Adipose tissue (tissue), 3 donors: ENCODE results near the gene TEK. TPM values are rescaled to one million over a fixed set of nuclear protein-coding genes. Genes with fewer than 3 reads are reported as not detected.
"Not testable (repeated sequence)": the region's sequence is repeated elsewhere in the genome, so short reads cannot be mapped to it uniquely, and the experiment has no call there.

Experiments used
- H3K27ac ChIP-seq: one replicate; pipeline ENCODE4 v1.5.1; 2013; ENCODE audit warnings: low read depth, low read length
- WGBS, 3 donors: extraction: QIAGEN DNeasy Blood & Tissue Kit; methylation state at CpG; one replicate each; pipeline ENCODE4 v1.1.7; 2013; 5-methylcytosine and 5-hydroxymethylcytosine counted together
- polyA plus RNA-seq, 3 donors: library from polyadenylated mRNA; stranded (reverse); fragments of 200-250 nt; gene quantifications; one replicate each; pipeline ENCODE4 v1.2.3, GENCODE V29; 2013
- donor health status: healthy with polysubstance abuse.
- donor health status: Bipolar disorder and iron deficiency.
- donor health status: healthy.

TEK gene
- polyA plus RNA-seq, 3 donors, result 2.5 to 18.2 (median 7.4) TPM

DNA sequence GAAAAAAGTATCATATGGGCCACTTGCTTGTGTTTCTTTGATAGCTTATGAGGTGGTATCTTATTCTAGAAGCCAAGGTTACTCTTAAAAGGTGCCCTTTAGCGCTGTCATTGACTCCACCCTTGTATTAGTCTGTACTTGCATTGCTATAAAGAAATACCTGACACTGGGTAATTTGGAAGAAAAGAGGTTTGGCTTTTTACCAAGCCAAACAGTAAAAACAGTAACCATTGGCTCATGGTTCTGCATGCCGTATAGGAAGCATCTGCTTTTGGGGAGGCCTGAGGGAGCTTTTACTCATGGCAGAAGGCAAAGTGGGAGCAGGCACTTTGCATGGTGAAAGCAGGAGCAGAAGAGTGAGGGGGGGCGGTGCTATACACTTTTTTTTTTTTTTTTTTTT lies 87.4 kb downstream of the TEK start:
- no peak overlapping the region for H3K27ac ChIP-seq
- 88 to 92% (median 90%) methylated on average over 3 of the region's 3 CpGs for WGBS, 3 donors

DNA sequence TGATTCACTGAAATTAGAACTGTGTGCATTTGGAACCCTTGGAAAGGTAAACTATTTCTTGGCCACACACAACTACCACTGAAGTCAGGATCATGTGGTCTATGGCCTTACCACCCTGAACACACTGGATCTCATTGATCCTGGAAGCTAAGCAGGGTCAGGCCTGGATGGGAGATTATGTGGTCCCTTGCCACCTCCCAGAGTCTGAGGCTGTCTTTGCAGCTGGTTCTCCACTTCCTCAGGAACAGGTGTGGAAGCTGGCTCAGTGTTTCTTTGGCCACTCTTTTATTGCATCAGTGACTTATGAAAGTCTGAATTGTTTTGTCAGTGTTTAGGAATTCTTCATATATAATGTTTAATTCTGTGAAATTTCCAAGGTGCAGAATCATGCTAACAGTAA lies 89.2 kb downstream of the TEK start:
- H3K27ac ChIP-seq, result no peak overlapping the region

DNA sequence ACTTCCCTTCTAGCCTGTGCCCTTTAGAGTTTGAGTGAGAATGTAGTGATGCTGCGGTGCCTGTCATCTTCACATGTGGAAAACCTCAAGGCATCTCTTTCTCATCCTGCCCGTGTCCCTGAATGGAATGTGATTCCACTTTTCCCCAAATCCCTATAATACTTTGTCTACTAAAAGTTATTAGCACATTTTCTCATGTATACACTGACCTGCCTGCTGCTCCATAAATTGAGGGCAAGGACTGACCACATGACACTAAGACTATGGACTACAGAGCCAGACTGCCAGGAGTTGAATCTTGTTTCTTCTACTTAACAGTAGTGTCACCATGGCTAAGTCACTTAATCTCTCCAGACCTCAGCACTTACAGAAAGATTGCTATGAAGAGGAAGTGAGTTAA lies 93.0 kb downstream of the TEK start:
- WGBS, 3 donors, result 78 to 86% (median 81%) methylated on average over 2 of the region's 2 CpGs
- no peak overlapping the region for H3K27ac ChIP-seq

DNA sequence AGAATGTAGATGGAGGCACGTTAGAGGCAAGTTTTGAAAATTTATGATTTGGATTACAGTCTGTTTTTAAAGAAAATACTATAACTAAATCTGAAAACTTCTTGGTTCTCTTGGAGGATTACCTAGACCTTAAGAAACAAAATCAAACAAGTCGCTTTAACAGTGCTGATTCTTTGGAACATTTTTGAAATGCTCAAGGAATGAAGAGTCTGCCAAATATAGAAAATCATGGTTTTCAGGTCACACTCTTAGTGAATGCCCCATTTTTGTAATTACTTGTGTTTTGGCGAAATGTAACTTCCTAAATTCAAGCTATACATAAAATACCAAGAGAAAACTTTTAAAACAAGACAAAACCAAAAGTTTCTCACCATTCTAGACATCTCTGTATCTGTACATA lies 94.8 kb downstream of the TEK start:
- no peak overlapping the region for H3K27ac ChIP-seq
- 73 to 84% (median 73%) methylated on average over 3 of the region's 3 CpGs for WGBS, 3 donors

DNA sequence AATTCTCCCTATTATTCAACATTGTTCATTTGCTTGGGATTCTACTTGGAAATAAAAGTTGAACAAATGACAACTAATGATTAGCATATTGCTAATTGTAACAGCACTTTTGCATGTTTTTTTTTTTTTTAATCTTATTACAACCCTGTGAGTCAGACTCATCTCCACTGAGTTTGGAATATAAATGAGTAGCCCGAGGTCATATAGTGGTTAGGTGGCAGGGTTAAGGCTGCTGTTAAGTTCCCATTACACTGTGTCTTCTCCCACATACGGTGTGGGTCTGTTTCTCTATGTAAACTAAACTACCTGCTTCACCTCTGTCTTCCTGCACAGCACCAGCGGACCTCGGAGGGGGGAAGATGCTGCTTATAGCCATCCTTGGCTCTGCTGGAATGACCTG lies 95.6 kb downstream of the TEK start:
- WGBS, 3 donors, result 73 to 91% (median 85%) methylated on average over 4 of the region's 4 CpGs
- H3K27ac ChIP-seq, result no peak overlapping the region

GRCh38 chr9:27205198-27205597 lies 96.2 kb downstream of the TEK start:
- no peak overlapping the region for H3K27ac ChIP-seq
- 60 to 80% (median 77%) methylated on average over 2 of the region's 2 CpGs for WGBS, 3 donors

GRCh38 chr9:27206041-27206440 lies 97.0 kb downstream of the TEK start:
- 79 to 90% (median 81%) methylated on average over 7 of the region's 7 CpGs for WGBS, 3 donors
- no peak overlapping the region for H3K27ac ChIP-seq

- no peak overlapping the region for H3K27ac ChIP-seq
- WGBS, 3 donors, result 67 to 71% (median 71%) methylated on average over 3 of the region's 3 CpGs
These were observed 100.0 kb downstream of the TEK start for GRCh38 chr9:27209034-27209433.

DNA sequence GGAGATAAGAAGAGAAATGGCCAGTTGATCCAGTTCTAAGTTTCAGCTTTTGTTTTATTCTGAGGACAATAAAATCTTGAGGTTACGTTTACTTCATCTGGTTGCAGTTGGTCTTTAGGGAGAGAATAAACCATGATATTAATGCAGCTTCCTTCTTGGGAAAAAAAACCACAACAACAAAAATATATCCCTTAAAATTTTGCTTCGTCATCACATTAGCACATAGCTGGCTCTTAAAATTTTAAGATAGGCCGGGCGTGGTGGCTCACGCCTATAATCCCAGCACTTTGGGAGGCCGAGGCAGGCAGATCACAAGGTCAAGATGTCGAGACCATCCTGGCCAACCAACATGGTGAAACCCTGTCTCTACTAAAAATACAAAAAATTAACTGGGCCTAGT lies 101.6 kb downstream of the TEK start:
- H3K27ac ChIP-seq, result no peak overlapping the region
- 76 to 95% (median 91%) methylated on average over 7 of the region's 7 CpGs for WGBS, 3 donors

- no peak overlapping the region for H3K27ac ChIP-seq
- 63 to 73% (median 65%) methylated on average over 4 of the region's 4 CpGs for whole genome bisulfite sequencing, 3 donors
These were observed 103.2 kb downstream of the TEK start for GRCh38 chr9:27212191-27212590.

DNA sequence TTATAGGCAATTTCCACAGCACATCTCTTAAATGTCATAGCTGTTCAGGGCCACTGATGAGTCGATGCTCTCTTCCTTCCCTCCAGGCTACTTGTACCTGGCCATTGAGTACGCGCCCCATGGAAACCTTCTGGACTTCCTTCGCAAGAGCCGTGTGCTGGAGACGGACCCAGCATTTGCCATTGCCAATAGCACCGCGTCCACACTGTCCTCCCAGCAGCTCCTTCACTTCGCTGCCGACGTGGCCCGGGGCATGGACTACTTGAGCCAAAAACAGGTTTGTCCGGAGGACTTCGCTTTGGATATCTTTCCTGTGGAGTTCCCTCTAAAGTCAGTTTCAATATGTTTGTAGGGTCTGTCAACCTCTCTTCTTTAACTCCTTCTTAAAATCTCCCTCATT lies 103.6 kb downstream of the TEK start:
- no peak overlapping the region for H3K27ac ChIP-seq
- 92 to 97% (median 93%) methylated on average over 14 of the region's 14 CpGs for WGBS, 3 donors

DNA sequence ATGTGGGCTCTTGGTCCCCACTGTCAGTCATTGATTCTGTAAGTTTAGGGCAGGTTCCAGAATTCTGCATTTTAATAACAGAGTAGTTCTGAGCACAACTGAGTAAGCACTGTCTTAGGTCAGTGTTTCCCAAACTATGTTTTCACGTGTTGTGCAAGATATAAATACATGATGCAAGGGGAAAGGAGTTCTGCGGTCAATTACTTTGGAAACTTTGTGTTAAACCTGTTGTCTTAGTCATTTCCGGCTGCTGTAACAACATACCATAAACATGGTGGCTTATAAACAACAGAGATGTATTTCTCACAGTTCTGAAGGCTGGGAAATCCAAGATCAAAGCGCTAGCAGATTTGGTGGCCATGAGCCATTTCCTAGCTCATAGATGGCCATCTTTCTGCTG lies 118.2 kb downstream of the TEK start:
- 81 to 87% (median 84%) methylated on average over 4 of the region's 4 CpGs for WGBS, 3 donors
- H3K27ac ChIP-seq, result no peak overlapping the region

GRCh38 chr9:27239648-27240047 lies 130.6 kb downstream of the TEK start:
- WGBS, 3 donors, result 69 to 86% (median 84%) methylated on average over 12 of the region's 12 CpGs
- H3K27ac ChIP-seq, result not testable (repeated sequence)

GRCh38 chr9:27247756-27248155 lies 138.7 kb downstream of the TEK start:
- 15 to 24% (median 18%) methylated on average over 2 of the region's 2 CpGs for WGBS, 3 donors
- no peak overlapping the region for H3K27ac ChIP-seq

GRCh38 chr9:27248702-27249101 lies 139.7 kb downstream of the TEK start:
- H3K27ac ChIP-seq, result no peak overlapping the region

DNA sequence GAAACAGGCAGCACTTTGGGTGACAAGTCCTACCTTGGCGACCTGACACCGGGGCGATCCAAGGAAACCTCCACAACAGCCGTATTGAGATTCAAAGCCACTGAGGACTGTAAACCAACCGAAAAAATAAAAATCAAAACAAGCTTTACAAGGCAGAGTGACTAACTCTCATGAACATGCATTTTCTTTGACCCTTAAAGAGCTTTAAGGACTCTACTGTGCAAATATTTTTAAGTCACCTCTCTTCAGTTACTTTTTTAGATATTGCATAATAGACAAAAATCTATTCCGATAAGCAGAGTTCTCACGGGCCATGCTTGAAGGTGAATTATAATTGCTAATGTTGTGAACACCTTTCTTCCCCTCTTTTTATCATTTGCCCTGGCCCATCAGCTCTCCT lies 149.6 kb downstream of the TEK start:
- H3K27ac ChIP-seq, result no peak overlapping the region
- 85 to 92% (median 92%) methylated on average over 7 of the region's 7 CpGs for WGBS, 3 donors

DNA sequence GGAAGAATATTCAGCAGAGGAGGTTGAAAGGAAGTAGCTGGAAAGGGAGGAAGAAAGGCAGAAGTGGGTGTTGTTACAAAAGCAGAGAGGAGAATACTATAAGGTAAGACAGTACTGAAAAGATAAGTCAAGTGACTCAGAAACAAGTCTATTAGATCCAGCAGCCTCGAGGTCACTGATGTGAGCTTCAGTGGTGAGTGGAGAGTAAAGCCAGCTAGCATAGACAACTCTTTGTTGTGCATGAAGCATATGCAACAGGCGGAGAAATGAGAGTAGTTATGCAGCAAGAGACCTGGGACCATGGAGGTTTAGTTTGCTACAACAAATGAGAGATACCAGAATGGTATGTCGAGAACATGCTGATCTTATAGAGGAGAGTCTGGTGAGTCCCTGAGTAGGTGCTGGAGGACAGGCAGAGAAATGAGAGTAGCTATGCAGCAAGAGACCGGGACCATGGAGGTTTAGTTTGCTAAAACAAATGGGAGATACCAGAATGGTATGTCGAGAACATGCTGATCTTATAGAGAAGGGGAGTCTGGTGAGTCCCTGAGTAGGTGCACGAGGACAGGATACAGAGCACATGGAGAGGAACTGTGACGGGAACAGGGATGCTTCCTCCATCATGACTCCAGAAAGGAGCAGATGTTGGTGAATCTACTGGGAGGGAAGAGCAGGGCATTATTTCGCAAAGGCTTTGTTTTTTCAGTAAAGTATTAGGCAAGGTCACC lies 151.9 kb downstream of the TEK start:
- 72 to 85% (median 77%) methylated on average over 8 of the region's 8 CpGs for WGBS, 3 donors
- no peak overlapping the region for H3K27ac ChIP-seq

- 52 to 76% (median 68%) methylated on average over 4 of the region's 4 CpGs for WGBS, 3 donors
- no peak overlapping the region for H3K27ac ChIP-seq
These were observed 152.6 kb downstream of the TEK start for GRCh38 chr9:27261517-27262211.

- no peak overlapping the region for H3K27ac ChIP-seq
- WGBS, 3 donors, result 85 to 98% (median 92%) methylated on average over 2 of the region's 2 CpGs
These were observed 163.1 kb downstream of the TEK start for GRCh38 chr9:27272103-27272502.

GRCh38 chr9:27273186-27273585 lies 164.2 kb downstream of the TEK start:
- no peak overlapping the region for H3K27ac ChIP-seq
- WGBS, 3 donors, result 64 to 85% (median 84%) methylated on average over 1 of the region's 1 CpG
